Common myeloid progenitor, CD34-positive (primary cell): ENCODE data around the gene HS6ST3.

Experiments
- CTCF ChIA-PET: fragments of 350-600 bp; sonication (Branson Sonifier 250); formaldehyde crosslinking; loops from one replicate; lab custom pipeline; 2021; ENCODE audit warnings: antibody characterized with exemption; lab: Charles Lee
- POLR2A ChIA-PET: fragments of 350-600 bp; sonication (Branson Sonifier 250); formaldehyde crosslinking; loops from one replicate; lab custom pipeline; 2021; ENCODE audit warnings: antibody characterized with exemption; lab: Charles Lee
- DNase-seq, 3 donors: peaks; one replicate each; pipeline versions ENCODE4 v3.0.0 to v3.0.0-alpha.2; 2013
- H3K27ac ChIP-seq, 2 experiments: 1 replicate in 1 of 2; 2 replicates in 1 of 2; pipeline ENCODE4 v1.7.0; 2013; ENCODE audit warnings: inconsistent platforms in 2 of 2, low read length in 2 of 2, mild to moderate bottlenecking in 2 of 2, low read depth in 1 of 2, moderate library complexity in 1 of 2; ENCODE audit not compliant: severe bottlenecking in 2 of 2, insufficient read depth in 1 of 2, poor library complexity in 1 of 2
- H3K27me3 ChIP-seq, 5 experiments: replicated peaks in 2 of 5; 1 replicate in 3 of 5; 2 replicates in 2 of 5; pipeline versions ENCODE4 v1.6.1 to v1.7.0; 2013; ENCODE audit warnings: low read length in 4 of 5, mild to moderate bottlenecking in 2 of 5, moderate library complexity in 2 of 5, inconsistent platforms in 1 of 5; ENCODE audit not compliant: insufficient read depth in 5 of 5, control insufficient read depth in 4 of 5
- H3K36me3 ChIP-seq, 4 experiments: 1 replicate in 2 of 4; 2 replicates in 2 of 4; pipeline versions ENCODE4 v1.6.1 to v1.7.0; 2013; ENCODE audit warnings: low read length in 3 of 4, control low read depth in 1 of 4, mild to moderate bottlenecking in 1 of 4; ENCODE audit not compliant: control insufficient read depth in 4 of 4, insufficient read depth in 4 of 4
- H3K4me1 ChIP-seq, 4 experiments: 1 replicate in 3 of 4; 2 replicates in 1 of 4; pipeline versions ENCODE4 v1.6.1 to v1.7.1; 2013; ENCODE audit warnings: low read length in 3 of 4, mild to moderate bottlenecking in 3 of 4, control low read depth in 1 of 4, inconsistent platforms in 1 of 4, moderate library complexity in 1 of 4; ENCODE audit not compliant: control insufficient read depth in 4 of 4, insufficient read depth in 4 of 4; ENCODE audit errors: control extremely low read depth in 1 of 4
- H3K4me3 ChIP-seq, 7 experiments: 1 replicate in 4 of 7; 2 replicates in 3 of 7; pipeline versions ENCODE4 v1.5.1 to v1.7.0; 2013; ENCODE audit warnings: mild to moderate bottlenecking in 7 of 7, low read length in 6 of 7, moderate library complexity in 6 of 7, inconsistent platforms in 2 of 7, low read depth in 2 of 7, control low read depth in 1 of 7; ENCODE audit not compliant: insufficient read depth in 4 of 7, control insufficient read depth in 1 of 7; ENCODE audit errors: extremely low read depth in 1 of 7
- H3K9me3 ChIP-seq, 5 experiments: 1 replicate in 4 of 5; 2 replicates in 1 of 5; pipeline versions ENCODE4 v1.6.1 to v1.7.1; 2013; ENCODE audit warnings: low read length in 4 of 5, mild to moderate bottlenecking in 2 of 5, inconsistent platforms in 1 of 5, low read depth in 1 of 5, moderate library complexity in 1 of 5; ENCODE audit not compliant: control insufficient read depth in 4 of 5, insufficient read depth in 2 of 5; ENCODE audit errors: control extremely low read depth in 1 of 5
- WGBS: methylation state at CpG from one replicate; pipeline ENCODE4 v1.1.5; 2013; ENCODE audit not compliant: insufficient coverage; 5-methylcytosine and 5-hydroxymethylcytosine counted together

The HS6ST3 gene

DNA sequence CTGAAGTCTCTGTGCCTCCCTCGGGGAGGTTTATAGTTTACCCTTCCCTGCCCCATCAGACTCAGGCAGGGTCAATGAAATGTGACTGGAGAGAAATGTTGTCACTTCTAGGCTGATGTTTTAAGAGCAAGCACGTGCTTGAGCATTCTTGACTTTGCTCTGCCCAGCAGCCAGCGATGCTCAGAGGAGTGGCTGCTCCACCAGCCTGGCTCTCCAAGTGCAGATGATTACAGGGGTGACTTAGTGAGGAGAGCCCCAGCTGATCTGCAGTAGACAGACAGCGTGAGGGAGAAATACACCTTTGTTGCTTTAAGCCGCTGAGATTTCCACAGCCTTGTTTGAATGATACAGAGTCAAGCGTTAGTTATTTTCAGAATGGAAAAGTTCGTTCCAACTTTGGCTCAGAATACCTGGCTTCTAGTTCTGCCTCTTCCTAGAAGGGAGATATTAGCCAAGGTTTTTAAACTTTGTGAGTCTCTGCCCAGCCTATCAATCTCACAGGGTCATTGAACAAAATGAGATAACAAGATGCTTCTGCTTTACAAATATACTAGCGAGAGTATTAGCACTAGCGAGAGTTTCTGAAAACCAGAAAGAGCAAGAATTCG is 760.7 kb downstream of the HS6ST3 start:
- Histone ChIP-seq H3K27me3 (no peaks in the 10 kb centered on the region), H3K4me1 (peaks cover 0 to 5% (median 4%) of the 10 kb centered on the region in 4 experiments), H3K36me3 (no peaks in the 10 kb centered on the region), H3K9me3 (peaks cover 0 to 1% (median 0%) of the 10 kb centered on the region in 5 experiments), H3K4me3 (no peak overlapping the region), H3K27ac (no peak overlapping the region)
- ChIA-PET CTCF (no interaction called here), POLR2A (no interaction called here)
- 99% methylated on average over 9 of the region's 10 CpGs for WGBS
- DNase-seq: no peak

DNA sequence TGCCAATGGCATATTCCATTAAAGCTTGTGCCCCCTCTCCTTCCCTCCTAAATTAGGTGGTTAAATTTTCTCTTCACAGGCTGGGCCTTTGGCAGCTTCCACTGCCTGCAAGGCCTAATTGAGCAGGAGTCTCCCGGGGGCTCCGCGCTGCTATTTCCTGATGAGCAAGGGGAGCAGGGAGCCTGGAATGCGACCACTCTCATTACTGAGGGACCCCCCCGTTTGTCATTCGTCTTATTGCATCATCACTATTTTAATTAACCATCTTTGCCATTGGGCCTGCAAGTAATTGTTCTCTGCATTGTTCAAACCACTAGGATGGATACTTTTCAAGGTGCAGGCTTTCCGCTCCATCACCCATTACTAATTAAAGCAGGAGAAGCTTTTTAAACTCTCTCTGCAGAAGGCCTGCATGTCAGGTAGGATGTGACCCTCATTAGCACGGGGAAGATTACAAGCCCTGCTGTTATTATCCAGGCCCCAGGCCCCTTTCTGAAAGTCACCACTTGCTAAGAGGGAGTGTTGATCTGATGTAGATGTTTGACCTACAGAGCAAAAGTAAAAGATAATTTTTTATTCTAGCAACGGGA is 762.0 kb downstream of the HS6ST3 start:
- Histone ChIP-seq H3K9me3 (peaks cover 0 to 3% (median 0%) of the 10 kb centered on the region in 5 experiments), H3K4me3 (no peak overlapping the region), H3K27ac (no peak overlapping the region), H3K4me1 (peaks cover 0 to 5% (median 4%) of the 10 kb centered on the region in 4 experiments), H3K27me3 (no peaks in the 10 kb centered on the region), H3K36me3 (no peaks in the 10 kb centered on the region)
- DNase-seq: no peak
- POLR2A ChIA-PET: no interaction called here
- WGBS: 95% methylated on average over 6 of the region's 9 CpGs
- CTCF ChIA-PET: no interaction called here

DNA sequence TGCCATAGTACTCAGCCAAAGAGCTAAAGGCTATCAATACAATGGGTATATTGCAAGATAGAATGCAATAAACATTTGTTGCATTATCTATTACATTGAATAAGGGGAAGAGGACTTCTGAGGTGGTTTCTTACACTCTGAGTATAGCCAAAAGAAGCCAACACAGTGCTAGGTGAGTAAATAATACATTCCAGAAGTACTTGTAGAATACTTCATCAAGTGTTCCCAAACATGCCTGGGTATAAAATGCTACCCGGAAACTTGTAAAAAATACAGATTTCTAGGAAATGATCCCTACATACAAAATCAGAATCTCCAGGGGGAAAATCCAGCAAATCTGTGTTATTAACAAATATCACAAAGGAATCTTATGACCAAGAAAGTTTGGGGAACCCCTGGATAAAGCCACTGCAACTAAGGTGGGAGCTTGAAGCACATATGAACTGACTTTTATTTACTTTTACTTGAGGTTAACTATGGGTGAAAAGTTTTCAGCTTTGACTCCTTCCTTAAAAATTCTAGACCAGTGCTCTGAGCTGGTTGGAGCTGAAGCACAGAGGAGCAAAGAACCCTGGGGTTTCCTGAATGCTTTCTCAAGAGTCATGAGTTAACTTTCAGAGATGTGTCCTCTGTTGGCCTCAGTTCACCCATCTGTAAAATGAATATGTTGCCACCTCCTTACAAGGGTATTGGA is 768.4 kb downstream of the HS6ST3 start:
- Histone ChIP-seq H3K9me3 (peaks cover 0 to 1% (median 0%) of the 10 kb centered on the region in 5 experiments), H3K4me1 (peaks cover 0 to 5% (median 0%) of the 10 kb centered on the region in 4 experiments), H3K27me3 (no peaks in the 10 kb centered on the region), H3K4me3 (no peak overlapping the region), H3K27ac (no peak overlapping the region), H3K36me3 (no peaks in the 10 kb centered on the region)
- no CpG with 5 or more reads among the region's 1 CpG for WGBS
- POLR2A ChIA-PET: no interaction called here
- DNase-seq: no peak
- CTCF ChIA-PET: no interaction called here

DNA sequence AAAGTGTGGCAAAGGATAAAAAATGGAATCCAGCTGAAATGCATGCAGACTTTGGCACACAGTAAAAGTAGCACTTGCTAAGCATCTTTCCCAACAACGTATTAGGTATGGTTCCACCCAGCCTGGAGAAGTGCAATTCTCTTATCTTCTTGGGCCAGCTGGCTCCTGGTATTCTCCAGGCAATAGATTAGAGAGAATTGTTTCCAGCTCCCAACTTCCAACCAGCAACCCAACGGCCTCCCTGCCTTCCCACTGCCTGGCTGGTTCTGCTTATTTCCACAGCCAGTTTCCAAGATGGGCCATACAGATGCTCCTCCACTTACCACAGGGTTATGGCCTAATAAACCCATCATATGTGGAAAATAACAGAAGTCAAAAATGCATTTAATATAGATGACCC is 771.0 kb downstream of the HS6ST3 start:
- WGBS: 6% methylated on average over 2 of the region's 2 CpGs
- H3K27me3 ChIP-seq: no peaks in the 10 kb centered on the region
- no peak overlapping the region for H3K4me3 ChIP-seq
- POLR2A ChIA-PET: no interaction called here
- H3K4me1 ChIP-seq: peaks cover 0 to 5% (median 0%) of the 10 kb centered on the region in 4 experiments
- H3K27ac ChIP-seq: no peak overlapping the region
- CTCF ChIA-PET: no interaction called here
- no peaks in the 10 kb centered on the region for H3K36me3 ChIP-seq
- peaks cover 0 to 5% (median 0%) of the 10 kb centered on the region in 5 experiments for H3K9me3 ChIP-seq
- no peak for DNase-seq

DNA sequence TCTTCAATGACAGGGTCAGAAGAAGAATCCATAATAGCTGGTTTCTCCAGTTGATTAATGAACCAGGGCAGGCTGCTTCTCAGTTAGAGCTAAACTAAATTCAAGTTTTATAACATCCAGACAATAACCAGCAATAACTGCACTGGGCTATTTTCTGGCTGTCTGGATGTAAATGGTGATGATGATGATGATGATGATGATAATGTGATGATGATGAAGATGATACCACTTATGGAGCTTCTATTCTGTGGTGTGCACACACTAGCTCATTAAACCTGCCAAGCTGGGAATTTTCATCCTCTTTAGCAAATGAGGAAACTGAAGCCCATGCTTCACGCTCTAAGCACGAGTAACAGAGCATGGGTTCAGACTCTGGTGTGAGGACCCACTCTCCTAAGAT is 772.2 kb downstream of the HS6ST3 start:
- no peaks in the 10 kb centered on the region for H3K36me3 ChIP-seq
- no peak for DNase-seq
- 100% methylated on average over 2 of the region's 2 CpGs for WGBS
- H3K9me3 ChIP-seq: peaks cover 0 to 5% (median 0%) of the 10 kb centered on the region in 5 experiments
- no peaks in the 10 kb centered on the region for H3K27me3 ChIP-seq
- H3K4me3 ChIP-seq: no peak overlapping the region
- peaks cover 0 to 5% (median 0%) of the 10 kb centered on the region in 4 experiments for H3K4me1 ChIP-seq
- POLR2A ChIA-PET: no interaction called here
- no peak overlapping the region for H3K27ac ChIP-seq
- CTCF ChIA-PET: no interaction called here

DNA sequence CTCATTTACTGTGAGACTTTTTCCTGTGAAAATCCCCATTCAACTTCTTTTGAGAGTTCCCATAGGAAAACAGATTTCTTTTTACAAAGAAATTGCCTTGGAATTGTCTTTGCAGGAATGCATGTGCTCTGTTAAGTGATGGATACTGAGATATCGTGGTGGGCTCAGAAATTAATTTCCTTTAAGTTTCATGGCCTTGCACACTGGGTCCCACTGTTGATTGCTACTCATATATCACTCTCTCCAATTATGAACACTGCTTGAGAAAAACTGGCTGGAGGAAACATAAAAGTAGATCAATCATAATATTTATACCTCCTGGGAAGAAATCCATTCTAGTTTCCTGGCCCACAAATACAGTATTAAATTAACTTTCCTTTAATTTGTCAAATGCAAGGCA is 773.1 kb downstream of the HS6ST3 start:
- POLR2A ChIA-PET: no interaction called here
- WGBS: no CpG with 5 or more reads among the region's 1 CpG
- CTCF ChIA-PET: no interaction called here

DNA sequence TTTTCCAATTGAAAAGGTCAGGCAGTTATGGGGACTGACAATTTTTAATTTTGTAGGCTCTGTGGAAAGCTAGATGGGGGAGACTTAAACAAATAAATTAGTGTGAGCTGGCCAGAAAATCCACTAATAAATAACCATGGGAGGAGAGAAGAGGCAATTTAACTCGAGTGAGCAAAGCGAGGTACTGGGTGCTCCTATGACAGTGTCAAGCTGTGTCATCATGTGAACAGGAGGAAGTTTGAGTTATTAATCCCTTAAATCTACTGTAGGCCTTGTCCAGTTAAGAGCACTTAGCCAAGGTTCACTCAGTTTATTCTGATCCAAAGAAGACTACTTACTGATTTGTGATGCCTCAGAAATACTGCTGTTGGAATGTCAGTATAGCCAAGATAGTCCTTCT is 781.6 kb downstream of the HS6ST3 start:
- 100% methylated on average over 1 of the region's 2 CpGs for WGBS
- Histone ChIP-seq H3K4me3 (no peak overlapping the region), H3K9me3 (no peaks in the 10 kb centered on the region), H3K4me1 (peaks cover 0 to 3% (median 0%) of the 10 kb centered on the region in 4 experiments), H3K36me3 (no peaks in the 10 kb centered on the region), H3K27me3 (no peaks in the 10 kb centered on the region), H3K27ac (no peak overlapping the region)
- DNase-seq: no peak
- CTCF ChIA-PET: no interaction called here
- POLR2A ChIA-PET: no interaction called here

More for the DNA sequence above, 773.1 kb downstream of the HS6ST3 start:
- H3K4me1 ChIP-seq: peaks cover 0 to 5% (median 0%) of the 10 kb centered on the region in 4 experiments
- H3K36me3 ChIP-seq: no peaks in the 10 kb centered on the region
- no peak overlapping the region for H3K4me3 ChIP-seq
- no peak for DNase-seq
- H3K9me3 ChIP-seq: peaks cover 0 to 5% (median 0%) of the 10 kb centered on the region in 5 experiments
- no peaks in the 10 kb centered on the region for H3K27me3 ChIP-seq
- H3K27ac ChIP-seq: no peak overlapping the region
